ENCODE measurements around the gene WFDC1.

Gene WFDC1, protein sequence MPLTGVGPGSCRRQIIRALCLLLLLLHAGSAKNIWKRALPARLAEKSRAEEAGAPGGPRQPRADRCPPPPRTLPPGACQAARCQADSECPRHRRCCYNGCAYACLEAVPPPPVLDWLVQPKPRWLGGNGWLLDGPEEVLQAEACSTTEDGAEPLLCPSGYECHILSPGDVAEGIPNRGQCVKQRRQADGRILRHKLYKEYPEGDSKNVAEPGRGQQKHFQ

DNA sequence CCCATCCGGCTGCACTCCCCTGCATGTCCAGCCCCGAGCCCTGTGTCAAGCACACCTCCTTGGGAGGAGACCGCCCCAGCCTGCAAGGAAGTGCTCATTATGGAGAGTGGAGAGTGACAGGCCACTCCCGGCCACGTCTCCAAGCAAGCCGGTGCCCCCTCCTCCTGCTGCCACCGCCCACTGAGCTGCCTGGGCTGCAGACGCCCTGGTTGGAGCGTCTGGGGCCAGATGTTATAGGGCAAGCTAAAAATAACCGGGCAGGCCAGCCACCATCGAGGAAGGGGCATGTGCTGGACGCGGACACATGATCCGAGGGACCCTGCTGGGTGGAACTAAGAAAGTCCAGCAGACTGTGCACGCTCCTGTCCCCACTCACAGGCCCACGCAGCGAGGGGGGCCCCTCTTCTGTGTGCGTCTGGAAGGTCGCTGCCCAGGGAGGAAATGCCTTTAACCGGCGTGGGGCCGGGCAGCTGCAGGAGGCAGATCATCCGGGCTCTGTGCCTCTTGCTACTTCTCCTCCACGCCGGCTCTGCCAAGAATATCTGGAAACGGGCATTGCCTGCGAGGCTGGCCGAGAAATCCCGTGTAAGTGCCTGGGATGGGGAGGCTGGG lies at the start of gene WFDC1:
Gene WFDC1 (plus strand): TSS at position 348 of the 612 bp plus-strand sequence. CDS start 94 bp downstream, at position 442.
- Histone ChIP-seq H3K9ac (ENCODE audit: low read depth in 1 of 2, low read length in 2 of 2) (peak within 1 kb of the TSS; percentile 4 to 54), H3K36me3 (ENCODE audit: control insufficient read depth in 1 of 2, insufficient read depth in 2 of 2, low read length in 2 of 2) (no peaks in the 10 kb centered on the region), H3K4me1 (ENCODE audit: control insufficient read depth in 1 of 2, insufficient read depth in 2 of 2, low read length in 2 of 2) (peaks cover under 1 to 5% of the 10 kb centered on the region in 2 donors), H3K9me3 (ENCODE audit: control insufficient read depth in 1 of 2, low read length in 2 of 2) (no peaks in the 10 kb centered on the region), H3K27me3 (ENCODE audit: control insufficient read depth in 1 of 2, insufficient read depth in 2 of 2, low read length in 2 of 2) (peaks cover 5 to 11% of the 10 kb centered on the region in 2 donors), H3K4me3 (ENCODE audit: low read depth in 1 of 2, low read length in 2 of 2) (peak within 1 kb of the TSS; percentile 34 to 42), H3K27ac (ENCODE audit: low read depth, low read length) (peak within 1 kb of the TSS; percentile 15)

DNA sequence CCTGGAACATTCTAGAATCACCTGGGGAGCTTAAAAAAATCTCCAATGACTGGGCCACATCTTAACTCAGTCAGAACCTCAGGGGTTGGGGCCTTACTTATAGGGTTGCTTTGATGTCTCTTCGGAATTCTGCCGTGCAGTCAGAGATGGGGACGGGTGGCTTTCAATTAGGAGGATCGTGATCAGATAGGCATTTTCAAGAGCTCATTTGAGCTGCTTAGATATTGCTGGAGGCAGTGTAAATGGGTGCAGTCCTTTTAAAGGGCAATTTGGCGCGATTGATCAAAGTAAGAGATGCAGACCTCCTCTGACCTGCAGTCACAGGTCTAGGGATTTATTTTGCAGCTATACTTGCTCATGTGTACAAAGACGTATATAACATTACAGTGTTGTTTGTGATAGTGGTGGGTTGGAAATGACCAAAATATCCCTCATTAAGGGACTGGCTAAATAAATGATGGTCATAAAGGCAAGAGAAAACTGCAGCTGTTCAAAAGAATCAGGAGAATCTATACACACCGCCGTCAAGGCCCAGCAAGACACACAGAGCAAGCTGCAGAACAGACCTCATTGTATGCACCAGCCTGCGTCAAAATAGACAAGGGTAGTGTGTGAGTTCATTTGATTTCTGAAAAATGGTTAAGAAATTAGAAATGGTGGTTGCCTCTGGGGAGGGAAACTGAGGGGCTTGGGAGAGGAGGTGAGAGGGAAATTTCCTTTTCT lies 48.6 kb upstream of the WFDC1 start:
- H3K27me3 ChIP-seq (ENCODE audit: control insufficient read depth in 1 of 2, insufficient read depth in 2 of 2, low read length in 2 of 2) = no peaks in the 10 kb centered on the region
- no peaks in the 10 kb centered on the region for H3K9me3 ChIP-seq (ENCODE audit: control insufficient read depth in 1 of 2, low read length in 2 of 2)
- no peaks in the 10 kb centered on the region for H3K4me1 ChIP-seq (ENCODE audit: control insufficient read depth in 1 of 2, insufficient read depth in 2 of 2, low read length in 2 of 2)
- H3K36me3 ChIP-seq (ENCODE audit: control insufficient read depth in 1 of 2, insufficient read depth in 2 of 2, low read length in 2 of 2) = no peaks in the 10 kb centered on the region
- H3K9ac ChIP-seq (ENCODE audit: low read depth in 1 of 2, low read length in 2 of 2) = no peak overlapping the region
- no peak overlapping the region for H3K4me3 ChIP-seq (ENCODE audit: low read depth in 1 of 2, low read length in 2 of 2)
- no peak overlapping the region for H3K27ac ChIP-seq (ENCODE audit: low read depth, low read length)

DNA sequence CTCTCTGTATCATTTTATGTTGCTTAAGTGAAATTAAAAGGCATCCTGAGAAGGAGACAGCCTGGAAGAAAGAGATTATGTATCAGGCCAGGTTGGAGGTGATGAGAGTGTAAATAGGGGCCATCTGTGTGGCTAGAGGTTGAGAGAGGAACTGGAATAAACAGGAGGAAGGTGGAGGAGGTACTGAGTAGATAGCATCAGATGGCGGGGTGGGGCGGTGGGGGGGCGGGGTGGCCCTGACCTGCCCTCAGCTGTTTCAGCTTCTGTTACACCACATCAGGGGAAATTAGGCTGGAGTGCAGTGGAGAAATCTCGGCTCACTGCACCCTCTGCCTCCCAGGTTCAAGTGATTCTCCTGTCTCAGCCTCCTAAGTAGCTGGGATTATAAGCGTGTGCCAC lies 48.0 kb upstream of the WFDC1 start:
- no peak overlapping the region for H3K4me3 ChIP-seq (ENCODE audit: low read depth in 1 of 2, low read length in 2 of 2)
- no peak overlapping the region for H3K27ac ChIP-seq (ENCODE audit: low read depth, low read length)
- no peaks in the 10 kb centered on the region for H3K4me1 ChIP-seq (ENCODE audit: control insufficient read depth in 1 of 2, insufficient read depth in 2 of 2, low read length in 2 of 2)
- H3K27me3 ChIP-seq (ENCODE audit: control insufficient read depth in 1 of 2, insufficient read depth in 2 of 2, low read length in 2 of 2) = no peaks in the 10 kb centered on the region
- no peak overlapping the region for H3K9ac ChIP-seq (ENCODE audit: low read depth in 1 of 2, low read length in 2 of 2)
- no peaks in the 10 kb centered on the region for H3K9me3 ChIP-seq (ENCODE audit: control insufficient read depth in 1 of 2, low read length in 2 of 2)
- H3K36me3 ChIP-seq (ENCODE audit: control insufficient read depth in 1 of 2, insufficient read depth in 2 of 2, low read length in 2 of 2) = no peaks in the 10 kb centered on the region

DNA sequence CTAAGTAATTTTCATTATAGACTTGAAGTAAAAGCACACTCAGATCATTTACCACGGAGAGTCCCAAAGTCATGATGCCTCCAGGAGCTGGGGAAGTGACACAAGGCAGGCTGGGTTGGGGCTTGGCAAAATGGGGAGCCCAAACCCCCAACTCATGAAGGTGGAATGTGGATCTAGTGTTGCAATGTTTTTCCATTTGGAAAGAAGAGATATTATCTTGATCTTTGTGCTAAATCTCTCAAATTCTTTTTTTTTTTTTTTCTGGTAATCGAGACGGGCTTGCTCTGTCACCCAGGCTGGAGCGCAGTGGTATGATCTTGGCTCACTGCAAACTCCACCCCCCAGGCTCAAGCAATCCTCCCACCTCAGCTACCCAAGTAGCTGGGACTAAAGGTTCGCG lies 47.3 kb upstream of the WFDC1 start:
- H3K4me1 ChIP-seq (ENCODE audit: control insufficient read depth in 1 of 2, insufficient read depth in 2 of 2, low read length in 2 of 2) = no peaks in the 10 kb centered on the region
- no peak overlapping the region for H3K9ac ChIP-seq (ENCODE audit: low read depth in 1 of 2, low read length in 2 of 2)
- H3K27me3 ChIP-seq (ENCODE audit: control insufficient read depth in 1 of 2, insufficient read depth in 2 of 2, low read length in 2 of 2) = no peaks in the 10 kb centered on the region
- H3K27ac ChIP-seq (ENCODE audit: low read depth, low read length) = no peak overlapping the region
- no peaks in the 10 kb centered on the region for H3K36me3 ChIP-seq (ENCODE audit: control insufficient read depth in 1 of 2, insufficient read depth in 2 of 2, low read length in 2 of 2)
- H3K4me3 ChIP-seq (ENCODE audit: low read depth in 1 of 2, low read length in 2 of 2) = no peak overlapping the region
- no peaks in the 10 kb centered on the region for H3K9me3 ChIP-seq (ENCODE audit: control insufficient read depth in 1 of 2, low read length in 2 of 2)

DNA sequence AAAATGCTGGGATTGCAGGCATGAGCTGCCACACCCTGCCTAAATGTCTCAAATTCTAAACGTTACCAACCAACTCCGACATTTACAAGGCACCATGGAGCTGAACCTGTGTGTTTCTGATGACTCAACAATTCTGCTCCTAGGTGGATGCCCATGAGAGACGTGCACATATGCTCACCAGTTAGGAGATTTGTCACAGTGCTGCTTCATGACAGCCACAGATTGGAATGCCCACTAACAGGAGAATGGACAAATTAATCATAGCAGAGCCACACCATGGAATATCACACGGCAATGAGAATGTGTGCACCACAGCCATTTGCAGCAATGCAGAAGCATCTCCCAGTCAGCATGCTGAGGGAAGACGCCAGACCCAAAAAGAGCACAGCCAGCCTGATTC lies 46.8 kb upstream of the WFDC1 start:
- Histone ChIP-seq H3K27me3 (ENCODE audit: control insufficient read depth in 1 of 2, insufficient read depth in 2 of 2, low read length in 2 of 2) (no peaks in the 10 kb centered on the region), H3K9ac (ENCODE audit: low read depth in 1 of 2, low read length in 2 of 2) (no peak overlapping the region), H3K9me3 (ENCODE audit: control insufficient read depth in 1 of 2, low read length in 2 of 2) (no peaks in the 10 kb centered on the region), H3K4me1 (ENCODE audit: control insufficient read depth in 1 of 2, insufficient read depth in 2 of 2, low read length in 2 of 2) (no peaks in the 10 kb centered on the region), H3K27ac (ENCODE audit: low read depth, low read length) (no peak overlapping the region), H3K4me3 (ENCODE audit: low read depth in 1 of 2, low read length in 2 of 2) (no peak overlapping the region), H3K36me3 (ENCODE audit: control insufficient read depth in 1 of 2, insufficient read depth in 2 of 2, low read length in 2 of 2) (no peaks in the 10 kb centered on the region)

DNA sequence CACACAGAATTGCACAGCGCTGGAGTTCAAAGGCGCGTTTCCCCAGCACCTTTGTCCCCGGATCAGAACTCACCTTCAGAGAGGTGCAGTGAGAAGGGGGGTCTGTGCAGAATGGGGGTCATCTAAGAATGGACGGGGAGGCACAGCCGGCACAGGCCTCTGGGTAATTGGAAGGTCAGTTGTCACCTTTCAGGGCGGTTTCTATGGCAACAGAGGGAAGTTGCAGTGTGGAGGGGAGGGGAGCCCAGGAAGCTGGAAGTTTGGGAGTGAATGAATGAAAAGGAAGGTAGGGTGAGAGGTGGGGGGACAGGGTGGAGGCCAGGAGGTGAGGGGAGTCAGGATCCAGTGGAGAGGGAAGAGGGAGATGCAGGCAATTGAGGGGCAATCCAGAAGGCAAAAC lies 42.5 kb upstream of the WFDC1 start:
- H3K9ac ChIP-seq (ENCODE audit: low read depth in 1 of 2, low read length in 2 of 2) = no peak overlapping the region
- no peak overlapping the region for H3K4me3 ChIP-seq (ENCODE audit: low read depth in 1 of 2, low read length in 2 of 2)
- no peak overlapping the region for H3K27ac ChIP-seq (ENCODE audit: low read depth, low read length)
- peaks cover 0 to 5% of the 10 kb centered on the region in 2 donors for H3K9me3 ChIP-seq (ENCODE audit: control insufficient read depth in 1 of 2, low read length in 2 of 2)
- H3K4me1 ChIP-seq (ENCODE audit: control insufficient read depth in 1 of 2, insufficient read depth in 2 of 2, low read length in 2 of 2) = no peaks in the 10 kb centered on the region
- H3K36me3 ChIP-seq (ENCODE audit: control insufficient read depth in 1 of 2, insufficient read depth in 2 of 2, low read length in 2 of 2) = no peaks in the 10 kb centered on the region
- no peaks in the 10 kb centered on the region for H3K27me3 ChIP-seq (ENCODE audit: control insufficient read depth in 1 of 2, insufficient read depth in 2 of 2, low read length in 2 of 2)

DNA sequence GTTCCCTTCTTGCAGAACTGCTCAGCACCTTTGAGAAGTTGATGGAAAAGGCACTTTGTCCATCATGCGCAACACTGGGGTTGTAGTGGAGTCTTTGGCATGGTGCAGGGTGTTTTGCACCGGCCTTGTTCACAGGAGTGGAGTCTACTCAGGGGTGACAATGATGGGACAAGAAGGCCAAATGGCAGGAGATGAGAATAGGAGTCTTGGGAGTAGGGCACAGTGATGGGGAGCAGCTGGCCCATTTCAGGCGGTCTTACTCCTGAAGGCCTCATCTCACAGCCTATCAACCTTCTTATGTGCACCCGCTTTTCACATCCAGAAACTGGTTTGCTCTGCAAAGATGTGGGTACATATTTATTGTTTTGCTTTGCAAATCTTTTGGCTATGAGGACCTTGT lies 41.5 kb upstream of the WFDC1 start:
- Histone ChIP-seq H3K9me3 (ENCODE audit: control insufficient read depth in 1 of 2, low read length in 2 of 2) (peaks cover 0 to 5% of the 10 kb centered on the region in 2 donors), H3K27me3 (ENCODE audit: control insufficient read depth in 1 of 2, insufficient read depth in 2 of 2, low read length in 2 of 2) (no peaks in the 10 kb centered on the region), H3K9ac (ENCODE audit: low read depth in 1 of 2, low read length in 2 of 2) (no peak overlapping the region)

DNA sequence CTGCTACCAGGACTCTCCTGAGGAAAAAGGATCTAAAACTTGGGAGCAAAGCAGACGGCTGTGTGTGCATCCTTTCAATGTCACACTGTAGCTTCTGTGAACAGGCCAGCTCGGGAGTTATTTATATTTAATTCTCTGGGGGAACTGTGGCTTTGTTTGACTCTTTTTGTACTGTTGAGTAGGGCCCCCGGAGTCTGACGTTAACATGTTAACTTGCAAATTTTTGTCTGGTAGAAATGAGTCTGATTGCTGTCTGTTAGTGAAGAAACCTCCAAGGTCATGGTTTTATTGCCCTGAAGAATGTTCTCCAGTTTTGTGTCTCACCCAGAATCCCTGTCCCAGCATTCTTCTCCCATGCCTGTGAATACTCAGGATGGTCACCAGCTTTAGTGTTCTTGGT lies 40.6 kb upstream of the WFDC1 start:
- H3K27me3 ChIP-seq (ENCODE audit: control insufficient read depth in 1 of 2, insufficient read depth in 2 of 2, low read length in 2 of 2) = no peaks in the 10 kb centered on the region
- H3K27ac ChIP-seq (ENCODE audit: low read depth, low read length) = no peak overlapping the region
- H3K9me3 ChIP-seq (ENCODE audit: control insufficient read depth in 1 of 2, low read length in 2 of 2) = peaks cover 0 to 5% of the 10 kb centered on the region in 2 donors
- H3K4me1 ChIP-seq (ENCODE audit: control insufficient read depth in 1 of 2, insufficient read depth in 2 of 2, low read length in 2 of 2) = no peaks in the 10 kb centered on the region
- H3K36me3 ChIP-seq (ENCODE audit: control insufficient read depth in 1 of 2, insufficient read depth in 2 of 2, low read length in 2 of 2) = no peaks in the 10 kb centered on the region
- H3K9ac ChIP-seq (ENCODE audit: low read depth in 1 of 2, low read length in 2 of 2) = no peak overlapping the region
- no peak overlapping the region for H3K4me3 ChIP-seq (ENCODE audit: low read depth in 1 of 2, low read length in 2 of 2)

More for the DNA sequence above, 41.5 kb upstream of the WFDC1 start:
- no peak overlapping the region for H3K27ac ChIP-seq (ENCODE audit: low read depth, low read length)
- no peak overlapping the region for H3K4me3 ChIP-seq (ENCODE audit: low read depth in 1 of 2, low read length in 2 of 2)
- H3K36me3 ChIP-seq (ENCODE audit: control insufficient read depth in 1 of 2, insufficient read depth in 2 of 2, low read length in 2 of 2) = no peaks in the 10 kb centered on the region
- no peaks in the 10 kb centered on the region for H3K4me1 ChIP-seq (ENCODE audit: control insufficient read depth in 1 of 2, insufficient read depth in 2 of 2, low read length in 2 of 2)

DNA sequence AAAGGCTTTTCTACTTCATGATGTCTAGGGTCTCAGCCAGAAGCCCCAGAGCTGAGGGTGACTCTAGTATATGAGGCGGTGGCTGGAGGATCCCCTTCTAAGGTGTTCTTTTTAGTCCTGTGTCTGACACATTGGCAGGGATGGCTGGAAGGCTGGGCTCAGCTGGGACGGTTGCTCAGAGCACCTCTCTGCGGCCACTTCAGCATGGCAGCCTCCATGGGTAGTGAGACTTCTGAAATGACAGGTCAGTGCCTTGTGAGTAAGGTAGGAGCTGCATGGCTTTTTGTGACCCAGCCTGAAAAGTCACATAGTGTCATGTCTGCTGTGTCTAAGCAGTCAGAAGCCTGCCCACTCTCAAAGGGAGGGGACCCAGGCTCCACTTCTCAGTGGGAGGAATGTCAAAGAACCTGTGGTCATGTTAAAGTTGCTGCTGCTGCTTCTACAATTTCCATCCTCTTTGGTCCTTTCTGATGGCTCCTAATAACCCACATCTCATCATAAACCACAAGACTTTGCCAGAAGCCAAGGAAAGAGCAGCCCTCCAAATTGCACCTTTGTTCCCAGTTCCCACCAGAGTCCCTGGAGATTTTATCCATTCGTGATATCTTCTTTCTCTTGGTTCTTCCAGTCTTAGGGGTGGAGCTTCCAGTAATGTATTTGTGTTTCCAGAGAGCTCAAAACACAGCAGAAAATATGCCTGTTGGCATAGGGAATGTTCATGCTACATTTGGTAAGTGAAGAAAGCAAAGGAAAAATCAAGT lies 39.4 kb upstream of the WFDC1 start:
- no peaks in the 10 kb centered on the region for H3K36me3 ChIP-seq (ENCODE audit: control insufficient read depth in 1 of 2, insufficient read depth in 2 of 2, low read length in 2 of 2)
- no peak overlapping the region for H3K9ac ChIP-seq (ENCODE audit: low read depth in 1 of 2, low read length in 2 of 2)
- no peak overlapping the region for H3K4me3 ChIP-seq (ENCODE audit: low read depth in 1 of 2, low read length in 2 of 2)
- no peak overlapping the region for H3K27ac ChIP-seq (ENCODE audit: low read depth, low read length)
- peaks cover 0 to 5% of the 10 kb centered on the region in 2 donors for H3K9me3 ChIP-seq (ENCODE audit: control insufficient read depth in 1 of 2, low read length in 2 of 2)
- H3K27me3 ChIP-seq (ENCODE audit: control insufficient read depth in 1 of 2, insufficient read depth in 2 of 2, low read length in 2 of 2) = no peaks in the 10 kb centered on the region
- H3K4me1 ChIP-seq (ENCODE audit: control insufficient read depth in 1 of 2, insufficient read depth in 2 of 2, low read length in 2 of 2) = no peaks in the 10 kb centered on the region

DNA sequence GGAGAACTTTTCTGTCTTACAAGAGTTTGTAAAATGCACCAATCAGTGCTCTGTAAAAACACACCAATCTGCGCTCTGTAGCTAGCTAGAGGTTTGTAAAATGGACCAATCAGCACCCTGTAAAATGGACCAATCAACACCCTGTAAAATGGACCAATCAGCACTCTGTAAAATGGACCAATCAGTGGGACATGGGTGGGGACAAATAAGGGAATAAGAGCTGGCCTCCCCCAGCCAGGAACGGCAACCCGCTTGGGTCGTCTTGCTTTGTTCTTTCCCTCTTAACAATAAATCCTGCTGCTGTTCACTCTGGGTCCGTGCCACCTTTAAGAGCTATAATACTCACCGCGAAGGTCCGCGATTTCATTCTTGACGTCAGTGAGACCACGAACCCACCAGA lies 36.4 kb upstream of the WFDC1 start:
- no peaks in the 10 kb centered on the region for H3K36me3 ChIP-seq (ENCODE audit: control insufficient read depth in 1 of 2, insufficient read depth in 2 of 2, low read length in 2 of 2)
- H3K9ac ChIP-seq (ENCODE audit: low read depth in 1 of 2, low read length in 2 of 2) = no peak overlapping the region
- no peak overlapping the region for H3K4me3 ChIP-seq (ENCODE audit: low read depth in 1 of 2, low read length in 2 of 2)
- H3K4me1 ChIP-seq (ENCODE audit: control insufficient read depth in 1 of 2, insufficient read depth in 2 of 2, low read length in 2 of 2) = no peaks in the 10 kb centered on the region
- H3K27ac ChIP-seq (ENCODE audit: low read depth, low read length) = no peak overlapping the region
- H3K9me3 ChIP-seq (ENCODE audit: control insufficient read depth in 1 of 2, low read length in 2 of 2) = peaks cover 0 to 5% of the 10 kb centered on the region in 2 donors
- H3K27me3 ChIP-seq (ENCODE audit: control insufficient read depth in 1 of 2, insufficient read depth in 2 of 2, low read length in 2 of 2) = no peaks in the 10 kb centered on the region

Measured in duodenal mucosa (tissue), 2 donors.